ENCODE measurements around the gene SCARB2. TPM values are rescaled to one million over a fixed set of nuclear protein-coding genes. Genes with fewer than 3 reads are reported as not detected.

SCARB2 gene
- total RNA-seq, 1 donor from 2014 or later = 172 TPM

- no peaks in the 10 kb centered on the region for H4K20me1 ChIP-seq (ENCODE audit: insufficient read depth, low read length)
- FAIRE-seq (no peak), DNase-seq (ENCODE audit: low read depth) (peak; percentile 4)
- H3K79me2 ChIP-seq (ENCODE audit: insufficient read depth, low read length) = peaks cover under 1% of the 10 kb centered on the region
- Mint-ChIP-seq H3K9me3 (ENCODE audit: unreplicated experiment) (no peaks in the 10 kb centered on the region), H3K27ac (ENCODE audit: unreplicated experiment) (no peak overlapping the region), H3K27me3 (ENCODE audit: low read depth, unreplicated experiment) (peaks cover 3% of the 10 kb centered on the region), H3K36me3 (ENCODE audit: low read depth, unreplicated experiment) (peaks cover 2% of the 10 kb centered on the region), H3K4me3 (ENCODE audit: unreplicated experiment) (no peak overlapping the region), H3K4me1 (ENCODE audit: low read depth, unreplicated experiment) (no peaks in the 10 kb centered on the region)
- H3K4me1 ChIP-seq (ENCODE audit: insufficient read depth, low read length) = peaks cover under 1% of the 10 kb centered on the region
- H2AFZ ChIP-seq (ENCODE audit: low read depth, low read length) = no peak overlapping the region
- TF ChIP-seq CTCF (IDR thresholded peaks at IDR 0.05; ENCODE audit: insufficient read depth, low read depth, low read length) (no peak), EZH2 (IDR thresholded peaks at IDR 0.05; ENCODE audit: insufficient read depth, low read length) (no peak)
- no peaks in the 10 kb centered on the region for H3K36me3 ChIP-seq (ENCODE audit: insufficient read depth, low read length)
- H3K4me2 ChIP-seq (ENCODE audit: low read length) = no peak overlapping the region
- no peak overlapping the region for H3K9ac ChIP-seq (ENCODE audit: low read length)
- no peak overlapping the region for H3K4me3 ChIP-seq (ENCODE audit: insufficient read depth, low read depth, low read length)
- no peaks in the 10 kb centered on the region for H3K27me3 ChIP-seq (ENCODE audit: insufficient read depth, low read length)
- no peak overlapping the region for H3K27ac ChIP-seq (ENCODE audit: low read depth, low read length)
- no peaks in the 10 kb centered on the region for H3K9me3 ChIP-seq (ENCODE audit: insufficient read depth, low read depth, low read length)
Observed at GRCh38 chr4:76219299-76220055, 5.9 kb upstream of the SCARB2 start.

GRCh38 chr4:76216975-76217814, 3.6 kb upstream of the SCARB2 start:
- Histone ChIP-seq H3K4me1 (ENCODE audit: insufficient read depth, low read length) (peaks cover 14% of the 10 kb centered on the region), H3K36me3 (ENCODE audit: insufficient read depth, low read length) (no peaks in the 10 kb centered on the region), H2AFZ (ENCODE audit: low read depth, low read length) (no peak overlapping the region), H3K9ac (ENCODE audit: low read length) (no peak overlapping the region), H3K4me3 (ENCODE audit: insufficient read depth, low read depth, low read length) (no peak overlapping the region), H4K20me1 (ENCODE audit: insufficient read depth, low read length) (peaks cover 5% of the 10 kb centered on the region), H3K4me2 (ENCODE audit: low read length) (no peak overlapping the region), H3K79me2 (ENCODE audit: insufficient read depth, low read length) (peaks cover 16% of the 10 kb centered on the region), H3K27me3 (ENCODE audit: insufficient read depth, low read length) (no peaks in the 10 kb centered on the region), H3K27ac (ENCODE audit: low read depth, low read length) (no peak overlapping the region), H3K9me3 (ENCODE audit: insufficient read depth, low read depth, low read length) (no peaks in the 10 kb centered on the region)
- Mint-ChIP-seq H3K27me3 (ENCODE audit: low read depth, unreplicated experiment) (peaks cover 3% of the 10 kb centered on the region), H3K27ac (ENCODE audit: unreplicated experiment) (no peak overlapping the region), H3K9me3 (ENCODE audit: unreplicated experiment) (no peaks in the 10 kb centered on the region), H3K4me1 (ENCODE audit: low read depth, unreplicated experiment) (peaks cover 3% of the 10 kb centered on the region), H3K4me3 (ENCODE audit: unreplicated experiment) (no peak overlapping the region), H3K36me3 (ENCODE audit: low read depth, unreplicated experiment) (peaks cover 2% of the 10 kb centered on the region)
- no peak for TF ChIP-seq EZH2 (IDR thresholded peaks at IDR 0.05; ENCODE audit: insufficient read depth, low read length)
- no peak for TF ChIP-seq CTCF (IDR thresholded peaks at IDR 0.05; ENCODE audit: insufficient read depth, low read depth, low read length)
- DNase-seq (ENCODE audit: low read depth) = no peak
- no peak for FAIRE-seq
